SK-N-SH (cell line): ENCODE measurements around the gene RABAC1. TPM values are rescaled to one million over a fixed set of nuclear protein-coding genes. Genes with fewer than 3 reads are reported as not detected.

Source experiments
- CTCF ChIA-PET: fragments of 300-600, 350-600 bp; formaldehyde crosslinking; extraction: SDS; loops from one replicate; lab custom pipeline; 2021; lab: Yijun Ruan, JAX
- POLR2A ChIA-PET: fragments of 350-600 bp; sonication (Branson Sonifier 250); formaldehyde crosslinking; extraction: SDS; loops from one replicate; lab custom pipeline; 2020; ENCODE audit warnings: antibody characterized with exemption, inconsistent platforms; lab: Yijun Ruan, JAX
- DNase-seq: peaks from one replicate; pipeline ENCODE4 v3.0.0; 2012
- H2AFZ ChIP-seq: fragments of 200-600 bp; sonication (generic); 2 replicates; pipeline ENCODE4 v1.8.1; 2016; ENCODE audit warnings: antibody characterized with exemption, mild to moderate bottlenecking, low read depth
- H3F3A ChIP-seq: fragments of 200-600 bp; sonication (generic); replicated peaks from 2 replicates; pipeline ENCODE3; 2016; ENCODE audit warnings: antibody characterized with exemption, mild to moderate bottlenecking; ENCODE audit not compliant: insufficient read depth
- H3K27ac ChIP-seq, 2 experiments: fragments of 200-500 bp in 1 of 2; fragments of 200-600 bp in 1 of 2; sonication (Bioruptor generic) in 1 of 2; sonication (generic), shearing (Covaris generic) in 1 of 2; 2 replicates each; pipeline versions ENCODE4 v1.5.1 to v1.6.1; 2014 to 2016; ENCODE audit warnings: low read depth in 2 of 2, inconsistent platforms in 1 of 2, low read length in 1 of 2, mild to moderate bottlenecking in 1 of 2, mixed read lengths in 1 of 2
- H3K27me3 ChIP-seq: fragments of 200-600 bp; sonication (generic), shearing (Covaris generic); 2 replicates; pipeline ENCODE4 v1.6.1; 2016; ENCODE audit warnings: mixed run types; ENCODE audit not compliant: insufficient read depth
- H3K36me3 ChIP-seq, 2 experiments: fragments of 200-500 bp in 1 of 2; fragments of 200-600 bp in 1 of 2; sonication (Bioruptor generic) in 1 of 2; sonication (generic) in 1 of 2; replicated peaks in 1 of 2; 2 replicates each; pipeline versions ENCODE3 to v1.5.1; 2014 to 2016; ENCODE audit warnings: low read length in 1 of 2, mild to moderate bottlenecking in 1 of 2; ENCODE audit not compliant: insufficient read depth in 2 of 2, control insufficient read depth in 1 of 2
- H3K4me1 ChIP-seq, 2 experiments: fragments of 200-500 bp in 1 of 2; fragments of 200-600 bp in 1 of 2; sonication (Bioruptor generic) in 1 of 2; sonication (generic), shearing (Covaris generic) in 1 of 2; 2 replicates each; pipeline versions ENCODE4 v1.5.1 to v1.6.1; 2014 to 2016; ENCODE audit warnings: low read depth in 1 of 2, low read length in 1 of 2, mixed run types in 1 of 2; ENCODE audit not compliant: insufficient read depth in 2 of 2, control insufficient read depth in 1 of 2
- H3K4me2 ChIP-seq: fragments of 200-600 bp; sonication (generic), shearing (Covaris generic); 2 replicates; pipeline ENCODE4 v1.6.1; 2017; ENCODE audit warnings: mixed run types
- H3K4me3 ChIP-seq, 2 experiments: fragments of 200-500 bp in 1 of 2; fragments of 200-600 bp in 1 of 2; sonication (Bioruptor generic) in 1 of 2; sonication (generic), shearing (Covaris generic) in 1 of 2; 2 replicates each; pipeline versions ENCODE4 v1.5.1 to v1.8.1; 2014 to 2016; ENCODE audit warnings: low read depth in 2 of 2, inconsistent platforms in 1 of 2, low read length in 1 of 2, mild to moderate bottlenecking in 1 of 2, mixed read lengths in 1 of 2, moderate library complexity in 1 of 2
- H3K79me2 ChIP-seq: fragments of 200-600 bp; sonication (generic); 2 replicates; pipeline ENCODE4 v1.8.1; 2017; ENCODE audit warnings: mild to moderate bottlenecking; ENCODE audit not compliant: insufficient read depth
- H3K9ac ChIP-seq: fragments of 200-600 bp; sonication (generic); 2 replicates; pipeline ENCODE4 v1.6.1; 2017; ENCODE audit warnings: mixed run types
- H3K9me2 ChIP-seq: fragments of 200-600 bp; sonication (generic); 2 replicates; pipeline ENCODE4 v1.6.1; 2017; ENCODE audit warnings: mixed run types
- H3K9me3 ChIP-seq: fragments of 200-600 bp; sonication (generic); 2 replicates; pipeline ENCODE4 v1.6.1; 2017; ENCODE audit warnings: mixed run types, mild to moderate bottlenecking, moderate library complexity
- H4K20me1 ChIP-seq: fragments of 200-600 bp; sonication (generic); 2 replicates; pipeline ENCODE4 v1.6.1; 2017; ENCODE audit warnings: mild to moderate bottlenecking, mixed run types; ENCODE audit not compliant: insufficient read depth
- CHD2 ChIP-seq: fragments of 150-350 bp; IDR thresholded peaks from 2 replicates; pipeline ENCODE4 v1.6.1; 2018; ENCODE audit warnings: low read length; ENCODE audit not compliant: partially characterized antibody
- ELF1 ChIP-seq: IDR thresholded peaks from 2 replicates; pipeline ENCODE4 v1.4.0; 2012
- FOSL2 ChIP-seq: IDR thresholded peaks from 2 replicates; pipeline ENCODE4 v1.4.0; 2012; ENCODE audit warnings: low read depth, mild to moderate bottlenecking, moderate library complexity, borderline replicate concordance
- MEF2A ChIP-seq: IDR thresholded peaks from 2 replicates; pipeline ENCODE4 v1.4.0; 2012; ENCODE audit warnings: low read depth, borderline replicate concordance
- NFIC ChIP-seq: IDR thresholded peaks from 2 replicates; pipeline ENCODE4 v1.4.0; 2012; ENCODE audit warnings: borderline replicate concordance
- POLR2AphosphoS5 ChIP-seq: IDR thresholded peaks from 2 replicates; pipeline ENCODE4 v1.6.1; 2012; ENCODE audit warnings: low read depth, low read length
- RAD21 ChIP-seq: IDR thresholded peaks from 2 replicates; pipeline ENCODE4 v1.6.1; 2012; ENCODE audit warnings: mild to moderate bottlenecking, low read length
- SIN3A ChIP-seq: IDR thresholded peaks from 2 replicates; pipeline ENCODE4 v1.6.1; 2012; ENCODE audit warnings: low read depth, mild to moderate bottlenecking, low read length, moderate library complexity, borderline replicate concordance
- TEAD4 ChIP-seq: IDR thresholded peaks from 2 replicates; pipeline ENCODE4 v1.4.0; 2012; ENCODE audit warnings: mild to moderate bottlenecking, borderline replicate concordance; ENCODE audit not compliant: insufficient read depth
- WGBS: methylation state at CpG from one replicate; pipeline ENCODE4 v1.1.6; 2017; ENCODE audit warnings: low lambda C conversion rate; 5-methylcytosine and 5-hydroxymethylcytosine counted together
- polyA plus RNA-seq, 3 experiments: library from polyadenylated mRNA; depleted of rRNA; stranded (reverse); fragments of >200 nt; gene quantifications; 2 replicates each; pipeline ENCODE4 v1.2.3, GENCODE V29; 2012
- TF ChIP-seq, protein P1 (sequence below): fragments of 150-350 bp; IDR thresholded peaks from 2 replicates; pipeline ENCODE4 v1.6.1; 2017; ENCODE audit warnings: antibody characterized with exemption, low read length, low read depth, borderline replicate concordance
- TF ChIP-seq, protein P2 (sequence below): IDR thresholded peaks from 2 replicates; pipeline ENCODE4 v1.6.1; 2012; ENCODE audit warnings: mild to moderate bottlenecking, low read depth, low read length, moderate library complexity

Gene RABAC1
- polyA plus RNA-seq, 1 of the 3 experiments (the other 2 are of a cell fraction) = 287 TPM

DNA sequence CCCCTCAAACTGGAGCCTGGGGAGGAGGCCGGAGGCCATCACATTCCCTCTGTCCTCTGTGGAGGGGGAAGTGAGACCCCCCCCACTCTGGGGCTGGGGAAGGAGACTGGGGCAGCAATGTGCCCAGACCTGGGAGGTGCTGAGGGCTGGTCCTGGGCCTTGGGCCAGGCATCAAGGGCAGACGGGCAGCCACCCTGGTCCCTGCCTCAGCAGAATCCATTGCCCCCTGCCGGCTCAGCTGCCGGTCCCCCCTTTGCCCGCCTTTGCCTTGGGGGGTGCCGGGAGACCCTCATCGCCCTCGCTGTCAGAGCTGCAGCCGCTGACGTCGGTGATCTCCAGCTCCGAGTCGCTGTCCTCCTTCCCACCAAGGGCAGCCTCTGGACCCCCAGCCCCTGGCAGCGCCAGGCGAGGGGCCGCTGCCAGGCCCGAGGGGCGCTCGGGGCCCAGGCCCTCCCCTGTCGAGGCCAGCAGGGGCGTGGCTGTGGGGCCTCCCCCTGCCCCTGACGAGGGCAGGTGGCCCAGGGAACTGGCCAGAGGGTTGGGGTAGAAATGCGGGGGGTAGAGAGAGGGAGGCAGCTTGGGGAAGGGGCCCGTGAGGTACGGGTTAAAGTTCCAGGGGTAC, 51.0 kb downstream of the RABAC1 start (continued):
- TF ChIP-seq SIN3A = no peak
- no peak for TF ChIP-seq RAD21
- no peak for TF ChIP-seq TEAD4

DNA sequence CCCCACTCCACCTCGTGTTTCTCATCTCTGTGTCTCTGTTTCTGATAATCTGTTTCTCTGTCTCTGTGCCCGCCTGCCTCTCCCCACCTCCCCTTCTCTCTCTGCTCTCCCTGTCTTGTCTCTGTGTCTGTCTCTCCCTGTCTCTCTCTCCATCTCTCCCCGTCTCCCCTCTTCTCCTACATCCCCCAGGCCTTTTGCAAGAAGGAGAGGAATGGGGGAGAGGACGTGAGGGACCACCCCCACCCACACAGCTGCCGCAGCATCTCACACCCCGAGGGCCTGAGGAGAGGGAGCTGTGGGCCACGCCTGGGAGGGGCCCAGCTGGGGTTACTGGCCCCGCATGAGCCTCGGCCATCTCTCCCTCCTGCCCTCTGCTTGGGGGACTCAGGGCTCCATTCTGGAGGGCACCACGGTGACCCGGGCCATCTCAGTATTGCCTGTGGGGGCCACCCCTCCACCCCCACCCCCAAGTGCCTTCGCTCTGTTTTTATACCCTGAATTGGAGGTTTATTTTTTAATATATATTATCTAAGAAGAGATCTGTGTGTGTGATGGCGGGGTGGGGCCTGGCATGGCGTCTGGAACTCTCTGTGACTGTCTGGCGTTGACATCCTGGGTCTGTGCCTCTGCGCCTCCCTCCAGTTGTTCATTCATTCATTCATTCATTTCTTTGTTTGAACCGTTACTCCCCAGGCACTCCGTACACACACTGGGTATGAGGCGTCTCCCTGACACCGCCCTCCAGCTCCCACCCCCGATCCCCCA, 52.0 kb downstream of the RABAC1 start:
- Histone ChIP-seq H2AFZ (no peak overlapping the region), H3K27me3 (peaks cover 4% of the 10 kb centered on the region; the same call in 1 of the 2 replicates), H4K20me1 (0 out of 2 replicates have a peak, but pooled peaks cover 5% of the 10 kb centered on the region), H3K27ac (no peak overlapping the region), H3K4me1 (peaks cover 0 to 13% of the 10 kb centered on the region in 2 experiments; a peak in 1 of 4 replicates), H3K9ac (no peak overlapping the region), H3K9me2 (no peaks in the 10 kb centered on the region), H3K4me2 (no peak overlapping the region), H3K79me2 (no peaks in the 10 kb centered on the region), H3F3A (peaks cover 3% of the 10 kb centered on the region), H3K9me3 (no peaks in the 10 kb centered on the region), H3K36me3 (peaks cover 6 to 43% of the 10 kb centered on the region in 2 experiments), H3K4me3 (no peak overlapping the region)
- CTCF ChIA-PET = interaction anchor here (0.8 to 2.0 kb wide), 3 partner anchors 27 to 45 kb away, joined by 3 to 10 read pairs (median 3); no protein-coding TSS in a partner anchor
- DNase-seq = peak; percentile 75
- TF ChIP-seq TEAD4 (no peak), CHD2 (no peak), POLR2AphosphoS5 (no peak), FOSL2 (no peak), RAD21 (no peak), SIN3A (no peak), ELF1 (no peak), MEF2A (no peak), NFIC (no peak)
- TF ChIP-seq, protein P1, sequence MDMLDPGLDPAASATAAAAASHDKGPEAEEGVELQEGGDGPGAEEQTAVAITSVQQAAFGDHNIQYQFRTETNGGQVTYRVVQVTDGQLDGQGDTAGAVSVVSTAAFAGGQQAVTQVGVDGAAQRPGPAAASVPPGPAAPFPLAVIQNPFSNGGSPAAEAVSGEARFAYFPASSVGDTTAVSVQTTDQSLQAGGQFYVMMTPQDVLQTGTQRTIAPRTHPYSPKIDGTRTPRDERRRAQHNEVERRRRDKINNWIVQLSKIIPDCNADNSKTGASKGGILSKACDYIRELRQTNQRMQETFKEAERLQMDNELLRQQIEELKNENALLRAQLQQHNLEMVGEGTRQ = no peak
- TF ChIP-seq, protein P2, sequence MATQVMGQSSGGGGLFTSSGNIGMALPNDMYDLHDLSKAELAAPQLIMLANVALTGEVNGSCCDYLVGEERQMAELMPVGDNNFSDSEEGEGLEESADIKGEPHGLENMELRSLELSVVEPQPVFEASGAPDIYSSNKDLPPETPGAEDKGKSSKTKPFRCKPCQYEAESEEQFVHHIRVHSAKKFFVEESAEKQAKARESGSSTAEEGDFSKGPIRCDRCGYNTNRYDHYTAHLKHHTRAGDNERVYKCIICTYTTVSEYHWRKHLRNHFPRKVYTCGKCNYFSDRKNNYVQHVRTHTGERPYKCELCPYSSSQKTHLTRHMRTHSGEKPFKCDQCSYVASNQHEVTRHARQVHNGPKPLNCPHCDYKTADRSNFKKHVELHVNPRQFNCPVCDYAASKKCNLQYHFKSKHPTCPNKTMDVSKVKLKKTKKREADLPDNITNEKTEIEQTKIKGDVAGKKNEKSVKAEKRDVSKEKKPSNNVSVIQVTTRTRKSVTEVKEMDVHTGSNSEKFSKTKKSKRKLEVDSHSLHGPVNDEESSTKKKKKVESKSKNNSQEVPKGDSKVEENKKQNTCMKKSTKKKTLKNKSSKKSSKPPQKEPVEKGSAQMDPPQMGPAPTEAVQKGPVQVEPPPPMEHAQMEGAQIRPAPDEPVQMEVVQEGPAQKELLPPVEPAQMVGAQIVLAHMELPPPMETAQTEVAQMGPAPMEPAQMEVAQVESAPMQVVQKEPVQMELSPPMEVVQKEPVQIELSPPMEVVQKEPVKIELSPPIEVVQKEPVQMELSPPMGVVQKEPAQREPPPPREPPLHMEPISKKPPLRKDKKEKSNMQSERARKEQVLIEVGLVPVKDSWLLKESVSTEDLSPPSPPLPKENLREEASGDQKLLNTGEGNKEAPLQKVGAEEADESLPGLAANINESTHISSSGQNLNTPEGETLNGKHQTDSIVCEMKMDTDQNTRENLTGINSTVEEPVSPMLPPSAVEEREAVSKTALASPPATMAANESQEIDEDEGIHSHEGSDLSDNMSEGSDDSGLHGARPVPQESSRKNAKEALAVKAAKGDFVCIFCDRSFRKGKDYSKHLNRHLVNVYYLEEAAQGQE = no peak
- POLR2A ChIA-PET = no interaction called here
- 78% methylated on average over 21 of the region's 21 CpGs for WGBS

Other genes with a start within 250 kb of the RABAC1 start
- not detected in 2 replicates for gene CEACAM6, start 203.8 kb downstream of the RABAC1 start, polyA plus RNA-seq (2012; rRNA removed)
- not detected in 2 replicates for gene CEACAM3, start 162.7 kb downstream of the RABAC1 start, polyA plus RNA-seq (2012; rRNA removed)
- gene LYPD4, start 114.6 kb downstream of the RABAC1 start, polyA plus RNA-seq (2012; rRNA removed) = not detected in 2 replicates
- gene DMRTC2, start 114.3 kb downstream of the RABAC1 start, polyA plus RNA-seq (2012; rRNA removed) = not detected in 2 replicates
- 2,819 and 3,310 TPM in 2 replicates for gene RPS19, start 99.1 kb downstream of the RABAC1 start, polyA plus RNA-seq (2012; rRNA removed)
- 0.20 and 0.31 TPM in 2 replicates for gene CD79A, start 82.0 kb downstream of the RABAC1 start, polyA plus RNA-seq (2012; rRNA removed)
- gene ARHGEF1, start 76.1 kb downstream of the RABAC1 start, polyA plus RNA-seq (2012; rRNA removed) = 67.3 and 102 TPM in 2 replicates
- gene ERFL, start 30.9 kb downstream of the RABAC1 start, polyA plus RNA-seq (2012; rRNA removed) = 0.03 and 0.07 TPM in 2 replicates
- gene ATP1A3, start 34.9 kb upstream of the RABAC1 start, polyA plus RNA-seq (2012; rRNA removed) = 0.75 and 0.77 TPM in 2 replicates
- 0.71 and 2.4 TPM in 2 replicates for gene GRIK5, start 110.9 kb upstream of the RABAC1 start, polyA plus RNA-seq (2012; rRNA removed)
- 6.9 and 8.5 TPM in 2 replicates for gene ZNF574, start 116.8 kb upstream of the RABAC1 start, polyA plus RNA-seq (2012; rRNA removed)
- gene POU2F2, start 173.1 kb upstream of the RABAC1 start, polyA plus RNA-seq (2012; rRNA removed) = 0.15 and 0.49 TPM in 2 replicates